Measurements from ENCODE around the gene TMEM121. TPM values are rescaled to one million over a fixed set of nuclear protein-coding genes. Genes with fewer than 3 reads are reported as not detected.

Gene TMEM121
- total and polyA plus RNA-seq, 2 of the 8 experiments (the other 6 are each of a cell fraction or from before 2014, with no cell fraction given) = 1.9 TPM; not detected in 1

DNA sequence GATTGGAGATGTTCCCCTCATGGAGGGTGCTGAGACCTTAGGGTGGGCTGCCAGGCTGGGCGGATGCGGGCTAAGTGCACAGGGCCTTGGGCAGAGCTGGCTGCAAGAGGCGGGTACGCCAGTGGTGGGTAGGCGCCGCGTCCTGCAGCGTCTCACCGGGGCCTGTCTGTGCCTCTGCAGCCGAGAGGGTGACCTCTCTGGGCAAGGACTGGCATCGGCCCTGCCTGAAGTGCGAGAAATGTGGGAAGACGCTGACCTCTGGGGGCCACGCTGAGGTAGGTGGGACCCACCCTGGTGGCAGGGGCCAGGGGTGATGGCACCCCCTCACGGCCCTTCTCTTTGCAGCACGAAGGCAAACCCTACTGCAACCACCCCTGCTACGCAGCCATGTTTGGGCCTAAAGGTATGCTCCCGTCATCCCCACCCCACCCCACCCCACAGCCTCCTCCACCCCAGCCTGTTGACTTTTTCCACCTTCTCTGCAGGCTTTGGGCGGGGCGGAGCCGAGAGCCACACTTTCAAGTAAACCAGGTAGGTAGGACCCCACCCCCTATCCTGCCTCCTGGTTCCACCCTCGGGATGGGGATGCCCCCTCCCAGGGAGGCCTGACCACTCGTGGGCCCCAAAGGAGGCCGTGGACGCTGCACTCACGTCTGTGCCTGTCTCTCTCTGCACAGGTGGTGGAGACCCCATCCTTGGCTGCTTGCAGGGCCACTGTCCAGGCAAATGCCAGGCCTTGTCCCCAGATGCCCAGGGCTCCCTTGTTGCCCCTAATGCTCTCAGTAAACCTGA lies 38.2 kb upstream of the TMEM121 start:
- Histone ChIP-seq H2BK120ac (replicated peaks; ENCODE audit: low read depth, low read length) (no peak overlapping the region), H4K20me1 (replicated peaks in 1 of 2; ENCODE audit: control insufficient read depth in 1 of 2, insufficient read depth in 2 of 2, low read length in 2 of 2) (peaks cover 0 to 16% of the 10 kb centered on the region in 2 experiments), H3K23ac (ENCODE audit: insufficient read length) (no peak overlapping the region), H2BK12ac (ENCODE audit: low read depth, low read length) (no peak overlapping the region), H3K23me2 (ENCODE audit: low read depth, low read length) (peaks cover 9% of the 10 kb centered on the region; the same call in 1 of the 2 replicates), H3K14ac (ENCODE audit: insufficient read length) (no peak overlapping the region), H4K91ac (replicated peaks; ENCODE audit: insufficient read length, low read length) (no peak overlapping the region), H3K9ac (replicated peaks in 1 of 4; ENCODE audit: extremely low read depth in 1 of 4, low read depth in 3 of 4, low read length in 3 of 4) (no peak overlapping the region), H3K79me1 (ENCODE audit: low read depth, low read length) (no peaks in the 10 kb centered on the region), H2AK5ac (ENCODE audit: low read depth, low read length) (peak overlapping the region; percentile 48; the same call in 1 of the 2 replicates), H3K36me3 (ENCODE audit: control insufficient read depth in 2 of 4, insufficient read depth in 4 of 4, low read length in 3 of 4) (no peaks in the 10 kb centered on the region; a peak in 2 of 8 replicates), H3K27ac (ENCODE audit: low read depth, low read length) (no peak overlapping the region), H3K4me2 (ENCODE audit: insufficient read depth in 1 of 2, low read depth in 2 of 2, low read length in 2 of 2) (peak overlapping the region; percentile 53 to 75; a peak in 2 of 4 replicates), H2BK20ac (ENCODE audit: low read length) (no peak overlapping the region), H3K27me3 (replicated peaks in 1 of 4; ENCODE audit: control insufficient read depth in 3 of 4, extremely low read depth in 1 of 4, insufficient read depth in 3 of 4, low read length in 3 of 4) (peaks cover 30 to 59% (median 51%) of the 10 kb centered on the region in 4 experiments), H3K4ac (replicated peaks; ENCODE audit: insufficient read length, low read depth, low read length) (no peak overlapping the region), H3K4me3 (ENCODE audit: extremely low read depth in 1 of 4, insufficient read depth in 2 of 4, low read depth in 3 of 4, low read length in 4 of 4) (peak overlapping the region in 1 of 4 experiments; percentile 61; a peak in 2 of 8 replicates), H3K9me3 (ENCODE audit: insufficient read depth in 2 of 2, low read depth in 1 of 2, low read length in 1 of 2) (no peaks in the 10 kb centered on the region), H4K8ac (ENCODE audit: extremely low read depth, insufficient read depth, low read length) (peak overlapping the region; percentile 68; the same call in 1 of the 2 replicates), H3K18ac (ENCODE audit: extremely low read depth, low read length) (no peak overlapping the region), H3K79me2 (ENCODE audit: control insufficient read depth in 1 of 2, insufficient read depth in 2 of 2, low read length in 2 of 2) (no peaks in the 10 kb centered on the region), H2BK15ac (ENCODE audit: low read length) (no peak overlapping the region), H2BK5ac (ENCODE audit: low read depth, low read length) (no peak overlapping the region), H3K4me1 (replicated peaks in 1 of 4; ENCODE audit: control insufficient read depth in 3 of 4, insufficient read depth in 4 of 4, low read length in 3 of 4) (peaks cover 0 to 20% (median 5%) of the 10 kb centered on the region in 4 experiments; a peak in 5 of 7 replicates), H3K56ac (replicated peaks; ENCODE audit: insufficient read length, low read depth, low read length) (no peak overlapping the region), H4K5ac (ENCODE audit: insufficient read length, low read depth, low read length) (no peak overlapping the region), H2AFZ (ENCODE audit: low read length) (no peak overlapping the region)
- DNase-seq (ENCODE audit: low read depth in 1 of 2, low spot score in 2 of 2) (no peak), FAIRE-seq (no peak)
- POLR2A ChIA-PET (ENCODE audit: partially characterized antibody) = interaction anchor here (2.2 to 2.8 kb wide), 2 partner anchors 7 to 12 kb away, joined by 8 to 9 read pairs; no protein-coding TSS in a partner anchor
- 84% methylated on average over 20 of the region's 26 CpGs; no CpG with 5 or more reads in 1 of the 2 experiments for WGBS, 2 experiments (ENCODE audit: extremely low coverage in 1 of 2, insufficient coverage in 1 of 2, insufficient read length in 1 of 2, insufficient replicate concordance in 2 of 2, low coverage in 1 of 2, low lambda C conversion rate in 2 of 2, missing lambda C conversion rate in 1 of 2)
- CTCF ChIA-PET (ENCODE audit: partially characterized antibody) = interaction anchor here (1.3 to 2.6 kb wide), 13 partner anchors 7 to 122 kb away, joined by 3 to 33 read pairs (median 7); no protein-coding TSS in a partner anchor
- TF ChIP-seq CREB1 (IDR thresholded peaks at IDR 0.05) = no peak
- TF ChIP-seq USF2 (IDR thresholded peaks at IDR 0.05; ENCODE audit: low read length) = no peak
- peak; percentile 12 for TF ChIP-seq EZH2 (IDR thresholded peaks at IDR 0.05; ENCODE audit: low read depth, low read length, severe bottlenecking)
- peak in 1 of 3 experiments; percentile 24; a peak in 1 of 4 replicates for TF ChIP-seq CTCF (IDR thresholded peaks at IDR 0.05; ENCODE audit: control extremely low read depth in 1 of 3, insufficient read depth in 1 of 3, low read depth in 1 of 3, low read length in 3 of 3)
- TF ChIP-seq RXRA (IDR thresholded peaks at IDR 0.05; ENCODE audit: insufficient read depth, low read depth, low read length) = no peak
- no peak for TF ChIP-seq CHD1 (IDR thresholded peaks at IDR 0.05; ENCODE audit: low read depth, low read length)
- TF ChIP-seq EGR1 (IDR thresholded peaks at IDR 0.05; ENCODE audit: borderline replicate concordance, low read depth, low read length) = no peak

Data from H1 (cell line).